HUES64 (cell line): Measurements from ENCODE around the gene FSD1.

Source experiments
- H3K27ac ChIP-seq: 2 replicates; pipeline ENCODE4 v1.7.0; 2013; ENCODE audit warnings: low read depth, low read length, inconsistent platforms
- H3K27me3 ChIP-seq: 2 replicates; pipeline ENCODE4 v1.6.1; 2013; ENCODE audit warnings: mild to moderate bottlenecking, low read length; ENCODE audit not compliant: insufficient read depth
- H3K36me3 ChIP-seq: 2 replicates; pipeline ENCODE4 v1.6.1; 2013; ENCODE audit warnings: mild to moderate bottlenecking, low read length; ENCODE audit not compliant: insufficient read depth
- H3K4me1 ChIP-seq: 2 replicates; pipeline ENCODE4 v1.6.1; 2013; ENCODE audit warnings: mild to moderate bottlenecking, low read length, moderate library complexity; ENCODE audit not compliant: insufficient read depth
- H3K4me3 ChIP-seq: 2 replicates; pipeline ENCODE4 v1.5.1; 2013; ENCODE audit warnings: mild to moderate bottlenecking, low read length, moderate library complexity
- H3K9ac ChIP-seq: 2 replicates; pipeline ENCODE4 v1.6.1; 2013; ENCODE audit warnings: mild to moderate bottlenecking, low read depth, low read length
- H3K9me3 ChIP-seq: 2 replicates; pipeline ENCODE4 v1.6.1; 2013; ENCODE audit warnings: low read depth, low read length; ENCODE audit not compliant: insufficient read depth
- WGBS: fragments of 150-250, 120-280 bp; methylation state at CpG from one replicate; pipeline ENCODE4 v1.1.7; 2013; ENCODE audit warnings: missing lambda C conversion rate; 5-methylcytosine and 5-hydroxymethylcytosine counted together

FSD1 gene

GRCh38 chr19:4361152-4362046, 57.0 kb downstream of the FSD1 start:
- H3K27ac ChIP-seq, result peak overlapping the region; percentile 56; the same call in 1 of the 2 replicates
- H3K9ac ChIP-seq, result no peak overlapping the region
- WGBS, result 85% methylated on average over 47 of the region's 50 CpGs
- H3K4me1 ChIP-seq, result no peaks in the 10 kb centered on the region
- H3K4me3 ChIP-seq, result no peak overlapping the region
- H3K27me3 ChIP-seq, result no peaks in the 10 kb centered on the region
- no peaks in the 10 kb centered on the region for H3K9me3 ChIP-seq
- peaks cover 55% of the 10 kb centered on the region for H3K36me3 ChIP-seq

GRCh38 chr19:4362101-4362828, 57.9 kb downstream of the FSD1 start:
- peak overlapping the region; percentile 37; the same call in 1 of the 2 replicates for H3K27ac ChIP-seq
- no peak overlapping the region for H3K9ac ChIP-seq
- no peak overlapping the region for H3K4me3 ChIP-seq
- WGBS, result 93% methylated on average over 32 of the region's 32 CpGs
- no peaks in the 10 kb centered on the region for H3K27me3 ChIP-seq
- no peaks in the 10 kb centered on the region for H3K9me3 ChIP-seq
- H3K36me3 ChIP-seq, result peaks cover 52% of the 10 kb centered on the region
- H3K4me1 ChIP-seq, result no peaks in the 10 kb centered on the region

- Histone ChIP-seq H3K27ac (peak overlapping the region; percentile 35; the same call in 1 of the 2 replicates), H3K9ac (no peak overlapping the region), H3K9me3 (no peaks in the 10 kb centered on the region), H3K4me1 (no peaks in the 10 kb centered on the region), H3K27me3 (no peaks in the 10 kb centered on the region), H3K4me3 (no peak overlapping the region), H3K36me3 (peaks cover 47% of the 10 kb centered on the region)
- 90% methylated on average over 22 of the region's 22 CpGs for WGBS
These were observed 58.6 kb downstream of the FSD1 start for GRCh38 chr19:4362831-4363545.

DNA sequence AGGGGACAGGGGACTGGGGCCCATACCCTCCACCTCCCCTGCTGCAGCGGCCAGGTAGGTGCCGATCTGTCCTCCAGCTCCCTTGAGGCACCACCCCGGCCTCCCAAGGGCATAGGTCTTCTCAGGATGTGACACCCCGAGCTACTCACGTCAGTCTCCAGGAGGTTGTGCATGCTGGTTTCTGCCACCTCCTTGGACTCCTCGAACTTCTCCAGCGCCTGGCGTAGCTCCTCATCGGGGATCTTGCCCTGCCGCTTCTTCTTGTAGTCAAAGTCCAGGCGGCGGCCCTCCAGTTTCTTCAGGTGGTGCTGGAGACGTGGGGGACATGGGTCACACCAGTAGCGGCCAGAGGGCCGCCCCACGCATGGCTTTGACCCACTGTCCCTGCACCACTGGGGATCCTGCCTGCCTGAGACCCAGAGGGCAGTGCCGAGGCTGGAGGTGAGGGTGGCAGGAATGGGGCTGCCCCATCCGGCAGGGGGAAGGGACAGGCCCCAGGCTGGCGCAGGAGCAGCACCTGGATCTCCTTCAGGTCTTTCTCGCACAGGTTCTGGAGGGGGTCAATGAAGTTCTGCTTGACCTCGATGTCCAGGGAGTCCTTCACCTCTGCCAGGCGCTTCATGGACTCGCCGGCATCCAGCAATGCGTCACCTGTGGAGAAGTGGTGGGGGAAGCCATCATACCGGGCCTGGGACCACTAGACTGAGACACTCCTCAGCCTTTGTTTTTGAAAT, 59.3 kb downstream of the FSD1 start:
- Histone ChIP-seq H3K9ac (no peak overlapping the region), H3K27me3 (no peaks in the 10 kb centered on the region), H3K27ac (no peak overlapping the region), H3K9me3 (no peaks in the 10 kb centered on the region), H3K36me3 (peaks cover 41% of the 10 kb centered on the region), H3K4me3 (no peak overlapping the region), H3K4me1 (peaks cover 4% of the 10 kb centered on the region; the same call in 1 of the 2 replicates)
- 95% methylated on average over 26 of the region's 26 CpGs for WGBS

DNA sequence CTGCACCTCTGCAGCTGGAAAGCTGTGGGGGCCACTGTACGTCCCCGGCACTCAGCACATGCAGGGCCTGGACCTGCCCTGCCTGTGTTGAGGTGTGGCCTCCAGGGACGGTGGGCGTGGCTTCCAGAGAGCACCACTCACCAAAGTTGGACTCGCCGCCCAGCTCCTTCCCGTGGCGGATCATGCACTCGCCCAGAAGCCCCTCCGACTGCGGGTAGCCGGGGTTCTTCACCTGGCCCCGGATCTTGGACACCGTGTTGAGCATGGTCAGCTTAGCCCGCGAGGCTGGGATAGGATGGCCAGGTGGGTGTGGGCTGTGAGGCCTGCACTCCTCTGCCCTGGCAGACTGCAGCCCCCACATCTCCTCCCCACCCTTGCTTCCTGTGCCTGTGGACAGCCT, 60.9 kb downstream of the FSD1 start:
- H3K9ac ChIP-seq, result no peak overlapping the region
- peaks cover 18% of the 10 kb centered on the region for H3K4me1 ChIP-seq
- no peak overlapping the region for H3K27ac ChIP-seq
- H3K4me3 ChIP-seq, result no peak overlapping the region
- H3K9me3 ChIP-seq, result no peaks in the 10 kb centered on the region
- peaks cover 27% of the 10 kb centered on the region for H3K36me3 ChIP-seq
- H3K27me3 ChIP-seq, result no peaks in the 10 kb centered on the region
- WGBS, result 94% methylated on average over 16 of the region's 16 CpGs

GRCh38 chr19:4365791-4366665, 61.6 kb downstream of the FSD1 start:
- H3K4me1 ChIP-seq, result peaks cover 18% of the 10 kb centered on the region
- H3K36me3 ChIP-seq, result peaks cover 27% of the 10 kb centered on the region
- H3K9me3 ChIP-seq, result no peaks in the 10 kb centered on the region
- no peak overlapping the region for H3K27ac ChIP-seq
- no peak overlapping the region for H3K4me3 ChIP-seq
- no peaks in the 10 kb centered on the region for H3K27me3 ChIP-seq
- no peak overlapping the region for H3K9ac ChIP-seq
- 92% methylated on average over 19 of the region's 19 CpGs for WGBS

DNA sequence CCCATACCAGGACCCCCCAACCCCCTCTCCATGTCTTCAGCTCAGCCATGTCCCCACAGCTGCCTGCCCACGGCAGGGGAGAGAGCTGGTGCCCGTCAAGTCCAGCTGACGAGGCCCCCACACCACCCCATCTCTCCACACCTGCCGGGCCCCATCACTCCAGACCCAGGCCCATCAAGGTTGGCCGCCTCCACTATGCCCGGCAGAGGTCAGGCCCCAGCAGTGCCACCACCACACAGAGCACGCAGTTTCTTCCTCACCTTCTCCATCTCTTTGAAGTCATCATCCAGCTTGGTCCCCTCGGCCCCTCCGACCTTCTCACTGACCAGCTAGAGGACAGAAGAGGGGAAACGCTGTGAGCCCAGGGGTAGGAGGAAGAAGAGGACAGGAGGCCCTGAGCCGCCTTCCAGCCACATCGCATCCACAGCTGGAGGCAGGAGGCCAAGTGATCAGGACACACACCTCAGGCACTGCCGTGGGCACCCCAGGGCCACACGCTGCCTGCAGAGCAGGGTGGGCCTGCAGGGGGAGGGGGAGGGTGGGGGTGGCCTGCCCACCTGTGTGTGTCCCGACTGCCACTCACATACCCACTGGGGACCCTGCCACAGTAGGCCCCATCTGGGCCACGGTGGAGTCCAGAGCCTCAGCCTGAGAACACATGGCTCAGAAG, 62.4 kb downstream of the FSD1 start:
- Histone ChIP-seq H3K9me3 (no peaks in the 10 kb centered on the region), H3K9ac (no peak overlapping the region), H3K27ac (no peak overlapping the region), H3K4me3 (no peak overlapping the region), H3K36me3 (peaks cover 27% of the 10 kb centered on the region), H3K27me3 (no peaks in the 10 kb centered on the region), H3K4me1 (peaks cover 18% of the 10 kb centered on the region)
- 95% methylated on average over 15 of the region's 16 CpGs for WGBS

DNA sequence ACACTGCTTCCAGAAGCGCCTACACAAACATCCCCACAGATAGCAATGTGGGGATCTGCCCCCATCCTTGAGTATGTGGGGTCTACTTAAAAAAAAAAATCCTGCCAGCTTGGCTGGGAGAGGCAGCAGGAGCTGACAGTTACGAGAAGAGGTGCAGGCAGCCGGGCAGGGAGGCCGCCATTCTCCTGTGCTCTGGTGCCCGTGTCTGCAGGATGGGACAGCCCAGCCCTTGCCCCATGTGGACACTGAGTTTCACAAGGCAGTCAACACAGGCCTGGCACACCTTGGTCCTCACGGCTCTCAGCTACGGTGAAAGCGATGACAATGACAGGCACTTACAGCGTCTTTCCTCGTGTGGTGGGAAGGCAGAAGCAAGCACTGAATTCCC, 62.9 kb downstream of the FSD1 start:
- no peaks in the 10 kb centered on the region for H3K9me3 ChIP-seq
- H3K36me3 ChIP-seq, result peaks cover 21% of the 10 kb centered on the region
- no peak overlapping the region for H3K27ac ChIP-seq
- H3K27me3 ChIP-seq, result no peaks in the 10 kb centered on the region
- no peak overlapping the region for H3K9ac ChIP-seq
- 95% methylated on average over 10 of the region's 10 CpGs for WGBS
- H3K4me3 ChIP-seq, result no peak overlapping the region
- peaks cover 18% of the 10 kb centered on the region for H3K4me1 ChIP-seq

GRCh38 chr19:4367781-4368127, 63.4 kb downstream of the FSD1 start:
- Histone ChIP-seq H3K9me3 (no peaks in the 10 kb centered on the region), H3K27me3 (no peaks in the 10 kb centered on the region), H3K27ac (no peak overlapping the region), H3K4me3 (no peak overlapping the region), H3K4me1 (peaks cover 18% of the 10 kb centered on the region), H3K9ac (no peak overlapping the region), H3K36me3 (peaks cover 20% of the 10 kb centered on the region)
- WGBS, result 96% methylated on average over 13 of the region's 13 CpGs
